Panc1 (cell line): Measurements from ENCODE around the gene DOK5. TPM values are rescaled to one million over a fixed set of nuclear protein-coding genes. Genes with fewer than 3 reads are reported as not detected.

Experiments
- ATAC-seq: fragments of 200-7000 bp; cut with Tn5 transposase; 2 replicates; pipeline ENCODE4 v1.9.1; 2020; ENCODE audit warnings: mild to moderate bottlenecking, moderate library complexity
- BruUV-seq: library from RNA; stranded (reverse); fragments of 400-500 nt; replicated peaks from 2 replicates; lab custom pipeline; 2021; lab: Mats Ljungman, UMichigan
- CTCF ChIA-PET: fragments of 300-600 bp; sonication (Branson Sonifier 250); formaldehyde crosslinking; loops from one replicate; lab custom pipeline; 2022; ENCODE audit warnings: antibody characterized with exemption; lab: Charles Lee
- POLR2A ChIA-PET: fragments of 300-600 bp; sonication (Branson Sonifier 250); formaldehyde crosslinking; loops from one replicate; lab custom pipeline; 2022; ENCODE audit warnings: antibody characterized with exemption; lab: Charles Lee
- DNase-seq: peaks from one replicate; pipeline ENCODE4 v3.0.0-alpha.2; 2010; ENCODE audit warnings: low read depth, low spot score
- H3K27ac ChIP-seq: 2 replicates; pipeline ENCODE4 v1.5.1; 2011; ENCODE audit warnings: mild to moderate bottlenecking, low read length, inconsistent platforms
- H3K27me3 ChIP-seq: fragments of 200-500 bp; sonication (Bioruptor generic); 2 replicates; pipeline ENCODE4 v1.6.0; 2014; ENCODE audit warnings: low read length, inconsistent platforms; ENCODE audit not compliant: control insufficient read depth, insufficient read depth
- H3K36me3 ChIP-seq: fragments of 200-500 bp; sonication (Bioruptor generic); 2 replicates; pipeline ENCODE4 v1.5.1; 2014; ENCODE audit warnings: inconsistent platforms, mild to moderate bottlenecking, low read length, moderate library complexity; ENCODE audit not compliant: control insufficient read depth, insufficient read depth
- H3K4me1 ChIP-seq: 2 replicates; pipeline ENCODE4 v1.5.1; 2011; ENCODE audit warnings: inconsistent platforms, mild to moderate bottlenecking, low read length, moderate library complexity; ENCODE audit not compliant: control insufficient read depth, insufficient read depth
- H3K4me3 ChIP-seq, 2 experiments: 2 replicates each; pipeline ENCODE4 v1.5.1; 2011 to 2012; ENCODE audit warnings: low read depth in 2 of 2, low read length in 2 of 2, mild to moderate bottlenecking in 2 of 2, inconsistent platforms in 1 of 2, moderate library complexity in 1 of 2
- H3K9me3 ChIP-seq: fragments of 200-500 bp; sonication (Bioruptor generic); 2 replicates; pipeline ENCODE4 v1.5.1; 2014; ENCODE audit warnings: low read depth, mild to moderate bottlenecking, inconsistent platforms, low read length, moderate library complexity; ENCODE audit not compliant: control insufficient read depth, insufficient read depth
- POLR2AphosphoS5 ChIP-seq: IDR thresholded peaks from 2 replicates; pipeline ENCODE4 v1.6.1; 2012; ENCODE audit warnings: mild to moderate bottlenecking, low read depth, low read length, moderate library complexity
- SIN3A ChIP-seq: IDR thresholded peaks from 2 replicates; pipeline ENCODE4 v1.6.1; 2012; ENCODE audit warnings: low read depth, mild to moderate bottlenecking, low read length, moderate library complexity, borderline replicate concordance; ENCODE audit not compliant: insufficient read depth
- TCF7L2 ChIP-seq: IDR thresholded peaks from 2 replicates; pipeline ENCODE4 v1.6.1; 2011; ENCODE audit warnings: mild to moderate bottlenecking, low read depth, low read length, inconsistent platforms
- in situ Hi-C: cut with HindIII; loops from 2 replicates; pipeline ENCODE4 v1.10.0; 2016; ENCODE audit warnings: low sequenced_read_pairs, low pct_unique_long_range_greater_than_20kb
- intact Hi-C: fragments of 100-400 bp; cut with micrococcal nuclease; formaldehyde crosslinking; loops from one replicate; pipeline ENCODE4 v1.10.0; 2022; ENCODE audit not compliant: unreplicated experiment
- total RNA-seq: library from RNA; stranded (reverse); gene quantifications from one replicate; pipeline ENCODE4 v1.2.1, GENCODE V29; 2021; ENCODE audit not compliant: unreplicated experiment
- TF ChIP-seq, protein P1 (sequence below), 2 experiments: IDR thresholded peaks; 2 replicates each; pipeline ENCODE4 v1.6.1; 2011 to 2012; ENCODE audit warnings: low read depth in 2 of 2, control low read depth in 1 of 2, low read length in 1 of 2, mild to moderate bottlenecking in 1 of 2, moderate library complexity in 1 of 2; ENCODE audit not compliant: insufficient read depth in 1 of 2
- TF ChIP-seq, protein P2 (sequence below): fragments of 450-650 bp; IDR thresholded peaks from 2 replicates; pipeline ENCODE4 v1.5.1; 2017; ENCODE audit warnings: mild to moderate bottlenecking

The DOK5 gene
- total RNA-seq, 1 experiment from 2014 or later = 0.18 TPM

DNA sequence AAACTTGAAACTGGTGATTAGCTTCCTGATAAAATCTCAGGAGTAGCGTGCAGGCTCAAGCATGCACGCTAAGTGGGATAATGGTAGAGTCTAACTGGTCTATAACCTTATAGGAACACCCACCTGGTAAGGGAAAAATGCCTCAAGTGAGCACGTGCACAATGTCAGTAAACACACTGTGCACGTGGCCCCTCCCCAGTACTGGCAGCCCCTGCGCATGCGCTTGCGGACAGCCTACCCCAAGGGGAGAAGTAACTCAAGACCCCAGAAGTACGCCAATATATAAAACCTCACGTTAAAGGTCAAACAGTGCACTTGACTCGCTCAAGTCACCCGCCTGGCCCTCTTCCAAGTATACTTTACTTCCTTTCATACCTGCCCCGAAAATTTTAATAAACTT is 23.1 kb upstream of the DOK5 start:
- H3K27me3 ChIP-seq = no peaks in the 10 kb centered on the region
- no peak for DNase-seq
- POLR2A ChIA-PET = no interaction called here
- H3K4me3 ChIP-seq = no peak overlapping the region
- no peaks in the 10 kb centered on the region for H3K9me3 ChIP-seq
- no peak for ATAC-seq
- CTCF ChIA-PET = no interaction called here
- no TSS peak for BruUV-seq
- H3K4me1 ChIP-seq = no peaks in the 10 kb centered on the region
- intact Hi-C loops (no loop called here), in situ Hi-C loops (no loop called here)
- H3K27ac ChIP-seq = no peak overlapping the region
- no peaks in the 10 kb centered on the region for H3K36me3 ChIP-seq
- TF ChIP-seq, protein P1, sequence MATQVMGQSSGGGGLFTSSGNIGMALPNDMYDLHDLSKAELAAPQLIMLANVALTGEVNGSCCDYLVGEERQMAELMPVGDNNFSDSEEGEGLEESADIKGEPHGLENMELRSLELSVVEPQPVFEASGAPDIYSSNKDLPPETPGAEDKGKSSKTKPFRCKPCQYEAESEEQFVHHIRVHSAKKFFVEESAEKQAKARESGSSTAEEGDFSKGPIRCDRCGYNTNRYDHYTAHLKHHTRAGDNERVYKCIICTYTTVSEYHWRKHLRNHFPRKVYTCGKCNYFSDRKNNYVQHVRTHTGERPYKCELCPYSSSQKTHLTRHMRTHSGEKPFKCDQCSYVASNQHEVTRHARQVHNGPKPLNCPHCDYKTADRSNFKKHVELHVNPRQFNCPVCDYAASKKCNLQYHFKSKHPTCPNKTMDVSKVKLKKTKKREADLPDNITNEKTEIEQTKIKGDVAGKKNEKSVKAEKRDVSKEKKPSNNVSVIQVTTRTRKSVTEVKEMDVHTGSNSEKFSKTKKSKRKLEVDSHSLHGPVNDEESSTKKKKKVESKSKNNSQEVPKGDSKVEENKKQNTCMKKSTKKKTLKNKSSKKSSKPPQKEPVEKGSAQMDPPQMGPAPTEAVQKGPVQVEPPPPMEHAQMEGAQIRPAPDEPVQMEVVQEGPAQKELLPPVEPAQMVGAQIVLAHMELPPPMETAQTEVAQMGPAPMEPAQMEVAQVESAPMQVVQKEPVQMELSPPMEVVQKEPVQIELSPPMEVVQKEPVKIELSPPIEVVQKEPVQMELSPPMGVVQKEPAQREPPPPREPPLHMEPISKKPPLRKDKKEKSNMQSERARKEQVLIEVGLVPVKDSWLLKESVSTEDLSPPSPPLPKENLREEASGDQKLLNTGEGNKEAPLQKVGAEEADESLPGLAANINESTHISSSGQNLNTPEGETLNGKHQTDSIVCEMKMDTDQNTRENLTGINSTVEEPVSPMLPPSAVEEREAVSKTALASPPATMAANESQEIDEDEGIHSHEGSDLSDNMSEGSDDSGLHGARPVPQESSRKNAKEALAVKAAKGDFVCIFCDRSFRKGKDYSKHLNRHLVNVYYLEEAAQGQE (IDR thresholded peaks at IDR 0.05; ENCODE audit: insufficient read depth in 1 of 2, low read depth in 2 of 2, low read length in 1 of 2) = no peak
- TF ChIP-seq SIN3A (no peak), POLR2AphosphoS5 (no peak), TCF7L2 (no peak)
- TF ChIP-seq, protein P2, sequence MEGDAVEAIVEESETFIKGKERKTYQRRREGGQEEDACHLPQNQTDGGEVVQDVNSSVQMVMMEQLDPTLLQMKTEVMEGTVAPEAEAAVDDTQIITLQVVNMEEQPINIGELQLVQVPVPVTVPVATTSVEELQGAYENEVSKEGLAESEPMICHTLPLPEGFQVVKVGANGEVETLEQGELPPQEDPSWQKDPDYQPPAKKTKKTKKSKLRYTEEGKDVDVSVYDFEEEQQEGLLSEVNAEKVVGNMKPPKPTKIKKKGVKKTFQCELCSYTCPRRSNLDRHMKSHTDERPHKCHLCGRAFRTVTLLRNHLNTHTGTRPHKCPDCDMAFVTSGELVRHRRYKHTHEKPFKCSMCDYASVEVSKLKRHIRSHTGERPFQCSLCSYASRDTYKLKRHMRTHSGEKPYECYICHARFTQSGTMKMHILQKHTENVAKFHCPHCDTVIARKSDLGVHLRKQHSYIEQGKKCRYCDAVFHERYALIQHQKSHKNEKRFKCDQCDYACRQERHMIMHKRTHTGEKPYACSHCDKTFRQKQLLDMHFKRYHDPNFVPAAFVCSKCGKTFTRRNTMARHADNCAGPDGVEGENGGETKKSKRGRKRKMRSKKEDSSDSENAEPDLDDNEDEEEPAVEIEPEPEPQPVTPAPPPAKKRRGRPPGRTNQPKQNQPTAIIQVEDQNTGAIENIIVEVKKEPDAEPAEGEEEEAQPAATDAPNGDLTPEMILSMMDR = no peak

DNA sequence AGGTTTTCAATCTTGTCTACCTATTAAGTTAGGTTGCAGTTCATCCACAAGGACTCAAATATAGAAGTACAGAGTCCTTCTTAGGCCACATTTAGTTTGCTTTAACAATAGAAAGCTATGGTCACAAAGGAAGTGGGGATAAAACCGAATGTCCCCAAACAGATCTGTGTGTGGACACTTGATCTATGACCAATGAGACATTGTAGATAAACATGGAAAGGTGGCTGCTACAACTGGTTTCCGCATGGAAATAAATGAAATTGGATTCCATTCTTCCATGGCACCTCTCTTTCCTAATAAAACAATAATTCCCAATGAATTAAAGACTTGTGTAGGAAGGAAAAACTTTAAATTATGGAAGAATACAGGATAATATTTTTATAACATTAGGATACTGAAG is 20.4 kb upstream of the DOK5 start:
- no peak overlapping the region for H3K27ac ChIP-seq
- no peaks in the 10 kb centered on the region for H3K4me1 ChIP-seq
- CTCF ChIA-PET = no interaction called here
- TF ChIP-seq, protein P2 = no peak
- TF ChIP-seq TCF7L2 (no peak), POLR2AphosphoS5 (no peak)
- no peaks in the 10 kb centered on the region for H3K36me3 ChIP-seq
- no peaks in the 10 kb centered on the region for H3K9me3 ChIP-seq
- DNase-seq = no peak
- no TSS peak for BruUV-seq
- no peaks in the 10 kb centered on the region for H3K27me3 ChIP-seq
- no peak for ATAC-seq
- no peak overlapping the region for H3K4me3 ChIP-seq
- intact Hi-C loops = no loop called here
- POLR2A ChIA-PET = no interaction called here
- in situ Hi-C loops = no loop called here
